Measurements from ENCODE around the gene EFR3B. TPM values are rescaled to one million over a fixed set of nuclear protein-coding genes. Genes with fewer than 3 reads are reported as not detected.

Gene EFR3B
- polyA plus RNA-seq, 3 donors = not detected

DNA sequence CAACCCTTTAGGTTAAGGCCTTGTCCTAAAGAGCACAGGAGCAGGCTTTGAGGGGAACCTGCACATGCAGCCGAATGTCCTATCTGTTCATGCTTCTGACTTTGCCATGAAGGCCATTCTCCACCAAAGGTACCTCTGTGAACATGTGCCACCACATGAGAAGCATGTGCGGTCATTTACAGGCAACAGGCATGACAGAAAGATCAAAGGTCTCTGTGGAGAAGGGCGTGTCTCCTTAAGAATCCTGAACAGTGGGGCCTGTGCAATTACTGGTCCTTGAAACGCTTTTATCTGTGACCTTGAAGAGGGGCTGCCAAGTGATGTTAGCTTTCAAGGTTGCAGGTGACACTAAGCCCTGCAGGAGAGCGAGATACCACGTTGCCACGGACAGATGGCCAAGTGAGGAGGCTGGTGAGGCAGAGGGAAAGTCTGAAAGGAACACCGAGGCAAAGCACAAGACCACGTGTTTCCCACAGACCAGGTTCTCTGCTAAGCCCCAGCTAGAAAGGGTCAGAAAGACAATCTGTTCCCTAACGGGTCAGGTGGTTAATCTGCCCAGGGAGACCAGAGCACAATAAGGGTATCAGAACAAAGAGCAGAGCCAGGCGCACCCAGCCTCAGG, 146.0 kb downstream of the EFR3B start:
- Histone ChIP-seq H3K9ac (ENCODE audit: insufficient read depth, low read length, poor library complexity, severe bottlenecking) (no peak overlapping the region), H3K36me3 (replicated peaks in 1 of 2; ENCODE audit: control insufficient read depth in 1 of 2, insufficient read depth in 2 of 2, low read length in 2 of 2) (no peaks in the 10 kb centered on the region), H2AFZ (ENCODE audit: insufficient read depth, low read depth, low read length, poor library complexity, severe bottlenecking) (no peak overlapping the region), H4K20me1 (ENCODE audit: insufficient read depth, low read length) (no peaks in the 10 kb centered on the region), H3K27me3 (ENCODE audit: control insufficient read depth in 2 of 2, insufficient read depth in 2 of 2, low read length in 2 of 2) (no peaks in the 10 kb centered on the region), H3K4me1 (ENCODE audit: control insufficient read depth in 1 of 2, insufficient read depth in 2 of 2, low read length in 2 of 2) (no peaks in the 10 kb centered on the region), H3K79me2 (ENCODE audit: insufficient read depth, low read length) (no peaks in the 10 kb centered on the region), H3K27ac (ENCODE audit: low read depth in 1 of 2, low read length in 2 of 2) (no peak overlapping the region), H3K4me3 (replicated peaks in 1 of 3; ENCODE audit: low read depth in 2 of 3, low read length in 3 of 3) (no peak overlapping the region), H3K9me3 (replicated peaks in 1 of 2; ENCODE audit: control insufficient read depth in 1 of 2, insufficient read depth in 1 of 2, low read length in 2 of 2) (no peaks in the 10 kb centered on the region), H3K4me2 (replicated peaks; ENCODE audit: extremely low read depth, low read length, poor library complexity, severe bottlenecking) (no peak overlapping the region)
- TF ChIP-seq, protein P1, sequence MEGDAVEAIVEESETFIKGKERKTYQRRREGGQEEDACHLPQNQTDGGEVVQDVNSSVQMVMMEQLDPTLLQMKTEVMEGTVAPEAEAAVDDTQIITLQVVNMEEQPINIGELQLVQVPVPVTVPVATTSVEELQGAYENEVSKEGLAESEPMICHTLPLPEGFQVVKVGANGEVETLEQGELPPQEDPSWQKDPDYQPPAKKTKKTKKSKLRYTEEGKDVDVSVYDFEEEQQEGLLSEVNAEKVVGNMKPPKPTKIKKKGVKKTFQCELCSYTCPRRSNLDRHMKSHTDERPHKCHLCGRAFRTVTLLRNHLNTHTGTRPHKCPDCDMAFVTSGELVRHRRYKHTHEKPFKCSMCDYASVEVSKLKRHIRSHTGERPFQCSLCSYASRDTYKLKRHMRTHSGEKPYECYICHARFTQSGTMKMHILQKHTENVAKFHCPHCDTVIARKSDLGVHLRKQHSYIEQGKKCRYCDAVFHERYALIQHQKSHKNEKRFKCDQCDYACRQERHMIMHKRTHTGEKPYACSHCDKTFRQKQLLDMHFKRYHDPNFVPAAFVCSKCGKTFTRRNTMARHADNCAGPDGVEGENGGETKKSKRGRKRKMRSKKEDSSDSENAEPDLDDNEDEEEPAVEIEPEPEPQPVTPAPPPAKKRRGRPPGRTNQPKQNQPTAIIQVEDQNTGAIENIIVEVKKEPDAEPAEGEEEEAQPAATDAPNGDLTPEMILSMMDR (IDR thresholded peaks at IDR 0.05) = no peak
- WGBS (ENCODE audit: insufficient coverage) = 94% methylated on average over 10 of the region's 11 CpGs
- Mint-ChIP-seq H3K9me3 (no peaks in the 10 kb centered on the region), H3K4me3 (no peak overlapping the region), H3K4me1 (no peaks in the 10 kb centered on the region), H3K36me3 (no peaks in the 10 kb centered on the region), H3K27me3 (ENCODE audit: low read depth in 3 of 3) (peaks cover 1 to 8% (median 2%) of the 10 kb centered on the region in 3 donors), H3K27ac (no peak overlapping the region)
- intact Hi-C loops (cut with micrococcal nuclease) = no loop called here
- DNase-seq = no peak

DNA sequence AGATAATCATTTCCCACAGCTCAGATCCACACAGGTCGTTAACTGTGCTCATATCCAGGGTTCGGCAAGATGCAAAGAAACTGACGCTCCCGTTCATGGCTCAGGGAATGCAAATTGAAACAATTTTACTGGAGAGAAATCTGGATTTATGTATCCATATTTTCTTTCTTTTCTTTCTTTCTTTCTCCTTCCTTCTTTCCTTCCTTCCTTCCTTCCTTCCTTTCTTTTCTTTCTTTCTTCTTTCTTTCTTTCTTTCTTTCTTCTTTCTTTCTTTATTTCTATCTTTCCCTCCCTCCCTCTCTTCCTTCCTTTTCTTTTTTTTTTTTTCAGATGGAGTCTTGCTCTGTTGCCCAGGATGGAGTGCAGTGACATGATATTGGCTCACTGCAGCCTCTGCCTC, 146.5 kb downstream of the EFR3B start:
- Mint-ChIP-seq H3K4me1 (no peaks in the 10 kb centered on the region), H3K36me3 (no peaks in the 10 kb centered on the region), H3K9me3 (no peaks in the 10 kb centered on the region), H3K27ac (no peak overlapping the region), H3K27me3 (ENCODE audit: low read depth in 3 of 3) (peaks cover 1 to 8% (median 2%) of the 10 kb centered on the region in 3 donors), H3K4me3 (no peak overlapping the region)
- DNase-seq = no peak
- Histone ChIP-seq H2AFZ (ENCODE audit: insufficient read depth, low read depth, low read length, poor library complexity, severe bottlenecking) (no peak overlapping the region), H3K79me2 (ENCODE audit: insufficient read depth, low read length) (no peaks in the 10 kb centered on the region), H3K9me3 (replicated peaks in 1 of 2; ENCODE audit: control insufficient read depth in 1 of 2, insufficient read depth in 1 of 2, low read length in 2 of 2) (no peaks in the 10 kb centered on the region), H3K4me2 (replicated peaks; ENCODE audit: extremely low read depth, low read length, poor library complexity, severe bottlenecking) (no peak overlapping the region), H3K27ac (ENCODE audit: low read depth in 1 of 2, low read length in 2 of 2) (no peak overlapping the region), H3K4me1 (ENCODE audit: control insufficient read depth in 1 of 2, insufficient read depth in 2 of 2, low read length in 2 of 2) (no peaks in the 10 kb centered on the region), H3K9ac (ENCODE audit: insufficient read depth, low read length, poor library complexity, severe bottlenecking) (no peak overlapping the region), H3K36me3 (replicated peaks in 1 of 2; ENCODE audit: control insufficient read depth in 1 of 2, insufficient read depth in 2 of 2, low read length in 2 of 2) (no peaks in the 10 kb centered on the region), H3K27me3 (ENCODE audit: control insufficient read depth in 2 of 2, insufficient read depth in 2 of 2, low read length in 2 of 2) (no peaks in the 10 kb centered on the region), H4K20me1 (ENCODE audit: insufficient read depth, low read length) (no peaks in the 10 kb centered on the region), H3K4me3 (replicated peaks in 1 of 3; ENCODE audit: low read depth in 2 of 3, low read length in 3 of 3) (no peak overlapping the region)
- intact Hi-C loops (cut with micrococcal nuclease) = no loop called here
- TF ChIP-seq, protein P1 (IDR thresholded peaks at IDR 0.05) = no peak
- WGBS (ENCODE audit: insufficient coverage) = no CpG with 5 or more reads among the region's 4 CpGs
